GM13977 (cell line): Measurements from ENCODE around the gene OR51M1.
"Not testable (repeated sequence)": the region's sequence is repeated elsewhere in the genome, so short reads cannot be mapped to it uniquely, and the experiment has no call there.

Source experiments
- DNase-seq: peaks from one replicate; pipeline ENCODE4 v3.0.0; 2012; ENCODE audit warnings: low spot score
- in situ Hi-C: fragments of 300-500 bp; cut with MboI; formaldehyde crosslinking; loops from one replicate; pipeline ENCODE4 v1.12.0; 2022; ENCODE audit warnings: low sequenced_read_pairs, low pct_unique_long_range_greater_than_20kb, mixed read lengths, inconsistent platforms; ENCODE audit not compliant: unreplicated experiment
- TF ChIP-seq, protein P1 (sequence below): IDR thresholded peaks from 2 replicates; pipeline ENCODE4 v1.5.1; 2012; ENCODE audit warnings: mild to moderate bottlenecking, control low read depth; ENCODE audit not compliant: insufficient read depth; ENCODE audit errors: extremely low read depth, missing control alignments

The OR51M1 gene

DNA sequence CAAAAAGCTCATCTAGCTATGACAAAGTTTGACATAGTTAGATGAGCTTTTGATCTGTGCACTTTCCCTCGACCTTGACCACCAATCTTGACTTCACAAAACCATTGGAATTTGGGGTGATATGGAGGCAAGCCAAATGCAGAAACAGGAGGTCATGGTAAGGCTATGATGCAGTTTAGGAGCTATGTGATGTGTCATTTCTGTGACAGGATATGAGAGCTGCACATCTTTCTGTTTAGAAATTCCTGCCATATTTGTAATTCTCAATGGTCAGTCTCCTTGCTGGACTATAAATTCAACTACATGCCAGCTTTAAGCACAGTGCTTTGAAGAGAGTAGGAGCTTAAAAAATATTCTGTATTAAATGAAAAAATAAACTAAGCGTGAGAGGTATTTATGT lies 19.4 kb upstream of the OR51M1 start:
- TF ChIP-seq, protein P1, sequence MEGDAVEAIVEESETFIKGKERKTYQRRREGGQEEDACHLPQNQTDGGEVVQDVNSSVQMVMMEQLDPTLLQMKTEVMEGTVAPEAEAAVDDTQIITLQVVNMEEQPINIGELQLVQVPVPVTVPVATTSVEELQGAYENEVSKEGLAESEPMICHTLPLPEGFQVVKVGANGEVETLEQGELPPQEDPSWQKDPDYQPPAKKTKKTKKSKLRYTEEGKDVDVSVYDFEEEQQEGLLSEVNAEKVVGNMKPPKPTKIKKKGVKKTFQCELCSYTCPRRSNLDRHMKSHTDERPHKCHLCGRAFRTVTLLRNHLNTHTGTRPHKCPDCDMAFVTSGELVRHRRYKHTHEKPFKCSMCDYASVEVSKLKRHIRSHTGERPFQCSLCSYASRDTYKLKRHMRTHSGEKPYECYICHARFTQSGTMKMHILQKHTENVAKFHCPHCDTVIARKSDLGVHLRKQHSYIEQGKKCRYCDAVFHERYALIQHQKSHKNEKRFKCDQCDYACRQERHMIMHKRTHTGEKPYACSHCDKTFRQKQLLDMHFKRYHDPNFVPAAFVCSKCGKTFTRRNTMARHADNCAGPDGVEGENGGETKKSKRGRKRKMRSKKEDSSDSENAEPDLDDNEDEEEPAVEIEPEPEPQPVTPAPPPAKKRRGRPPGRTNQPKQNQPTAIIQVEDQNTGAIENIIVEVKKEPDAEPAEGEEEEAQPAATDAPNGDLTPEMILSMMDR, result no peak
- in situ Hi-C loops, result no loop called here
- DNase-seq, result no peak

DNA sequence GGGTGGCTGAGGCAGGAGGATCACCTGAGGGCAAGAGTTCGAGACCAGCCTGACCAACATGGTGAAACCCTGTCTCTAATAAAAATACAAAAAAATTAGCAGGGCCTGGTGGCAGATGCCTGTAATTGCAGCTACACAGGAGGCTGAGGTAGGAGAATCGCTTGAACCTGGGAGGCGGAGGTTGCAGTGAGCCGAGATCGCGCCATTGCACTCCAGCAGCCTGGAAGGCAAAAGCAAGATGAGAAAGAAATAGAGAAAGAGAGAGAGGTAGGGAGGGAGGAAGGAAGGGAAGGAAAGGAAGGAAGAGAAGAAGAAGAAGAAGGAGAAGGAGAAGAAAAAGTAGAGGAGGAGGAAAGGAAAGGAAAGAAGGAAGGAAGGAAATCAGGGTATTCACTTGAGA lies 17.2 kb upstream of the OR51M1 start:
- in situ Hi-C loops, result not testable (repeated sequence)

DNA sequence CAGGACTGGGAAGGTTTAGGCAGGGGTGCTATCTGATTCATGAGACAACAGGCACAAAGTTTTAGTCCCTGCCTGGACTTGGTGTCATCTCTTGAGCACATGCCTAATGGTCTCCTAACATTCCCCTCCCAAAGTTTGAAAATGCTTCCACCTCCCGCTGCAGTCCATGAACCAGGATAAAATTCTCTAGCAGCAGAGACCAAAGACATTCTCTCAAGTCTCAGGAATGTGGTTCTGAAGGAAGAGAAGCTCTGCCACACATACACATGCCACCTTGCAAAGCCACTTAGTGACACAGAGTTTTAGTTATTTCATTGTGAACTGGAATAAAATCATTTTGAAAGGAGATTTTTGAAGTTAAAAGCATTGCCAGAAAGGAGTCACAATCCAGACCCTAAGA lies 16.8 kb upstream of the OR51M1 start:
- in situ Hi-C loops, result no loop called here
- DNase-seq, result no peak

More for the DNA sequence above, 17.2 kb upstream of the OR51M1 start:
- not testable (repeated sequence) for DNase-seq

DNA sequence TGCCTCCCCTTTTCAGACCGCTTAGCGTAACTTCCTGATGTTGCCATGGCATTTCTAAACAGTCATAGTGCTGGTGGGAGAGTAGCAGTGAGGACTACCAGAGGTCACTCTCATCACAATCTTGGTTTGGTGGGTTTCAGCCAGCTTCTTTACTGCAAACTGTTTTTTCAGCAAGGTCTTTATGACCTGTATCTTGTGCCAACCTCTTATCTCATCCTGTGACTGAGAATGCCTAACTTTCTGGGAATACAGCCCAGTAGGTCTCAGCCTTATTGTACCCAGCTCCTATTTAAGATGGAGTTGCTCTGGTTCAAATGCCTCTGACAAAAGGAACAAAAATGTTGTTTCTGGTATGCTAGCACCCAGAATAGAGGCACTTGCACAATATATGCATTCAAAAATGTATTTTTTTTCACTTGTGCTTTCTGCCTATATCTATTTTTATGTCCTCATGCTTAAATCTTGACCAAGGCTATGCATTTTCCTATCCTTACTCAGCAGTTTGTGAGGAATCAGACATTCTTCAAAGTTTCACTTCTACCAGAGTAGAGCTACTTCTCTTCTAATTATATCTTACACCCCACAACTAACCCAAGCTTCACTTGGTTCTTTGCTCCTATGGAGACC lies 16.1 kb upstream of the OR51M1 start:
- TF ChIP-seq, protein P1, result no peak
- no peak for DNase-seq
- in situ Hi-C loops, result no loop called here

More for the DNA sequence above, 16.8 kb upstream of the OR51M1 start:
- TF ChIP-seq, protein P1, result no peak

DNA sequence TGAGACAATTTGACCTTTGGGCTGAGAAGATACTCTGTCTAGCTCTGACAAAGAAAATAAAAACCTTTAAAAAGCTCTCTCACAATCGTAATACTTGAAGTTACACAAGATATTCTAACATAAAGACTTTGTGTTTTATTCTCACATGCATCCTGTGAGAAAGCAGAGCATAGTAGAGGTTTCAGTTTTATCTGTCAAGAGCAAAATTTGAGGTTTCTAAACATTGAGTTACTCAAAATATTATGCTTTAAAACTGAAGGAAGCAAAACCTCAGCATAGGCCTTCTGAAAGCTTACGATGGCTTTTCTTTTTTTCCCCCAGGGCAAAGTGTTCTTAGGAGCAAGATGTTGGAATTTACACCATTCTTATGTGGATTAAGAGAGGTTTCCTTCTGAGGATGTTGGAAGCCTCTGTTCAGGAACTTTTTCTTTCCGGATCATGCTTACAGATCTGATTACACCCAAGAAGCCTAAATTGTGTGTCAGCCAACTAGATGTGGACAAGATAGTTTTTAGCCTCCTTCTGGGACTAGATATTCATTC lies 15.0 kb upstream of the OR51M1 start:
- in situ Hi-C loops, result no loop called here

DNA sequence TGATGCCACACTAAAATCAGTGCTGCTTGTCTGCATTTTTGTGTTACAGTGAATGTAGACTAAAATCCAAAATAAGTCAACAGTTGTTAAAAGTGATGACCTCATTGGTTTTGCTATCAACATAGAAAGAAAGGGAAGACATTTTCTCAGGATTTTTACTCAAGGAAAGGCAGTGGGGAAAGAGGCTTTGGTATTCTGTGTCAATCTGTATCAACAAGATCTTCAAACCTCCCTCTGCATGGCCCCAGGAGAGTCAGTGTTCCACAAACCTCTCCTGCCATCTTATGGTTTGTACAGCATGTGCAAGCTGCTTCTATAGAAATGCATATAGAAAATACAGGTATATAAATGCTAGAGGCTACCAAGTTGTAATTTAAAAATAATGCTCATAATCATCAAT lies 13.8 kb upstream of the OR51M1 start:
- in situ Hi-C loops, result loop anchor here (10.0 kb wide), 1 partner anchor 165 kb away; the partner anchor contains the start of gene OR51V1
- DNase-seq, result peak; percentile 14
- TF ChIP-seq, protein P1, result peak; percentile 50

More for the DNA sequence above, 15.0 kb upstream of the OR51M1 start:
- DNase-seq, result no peak
- TF ChIP-seq, protein P1, result no peak

DNA sequence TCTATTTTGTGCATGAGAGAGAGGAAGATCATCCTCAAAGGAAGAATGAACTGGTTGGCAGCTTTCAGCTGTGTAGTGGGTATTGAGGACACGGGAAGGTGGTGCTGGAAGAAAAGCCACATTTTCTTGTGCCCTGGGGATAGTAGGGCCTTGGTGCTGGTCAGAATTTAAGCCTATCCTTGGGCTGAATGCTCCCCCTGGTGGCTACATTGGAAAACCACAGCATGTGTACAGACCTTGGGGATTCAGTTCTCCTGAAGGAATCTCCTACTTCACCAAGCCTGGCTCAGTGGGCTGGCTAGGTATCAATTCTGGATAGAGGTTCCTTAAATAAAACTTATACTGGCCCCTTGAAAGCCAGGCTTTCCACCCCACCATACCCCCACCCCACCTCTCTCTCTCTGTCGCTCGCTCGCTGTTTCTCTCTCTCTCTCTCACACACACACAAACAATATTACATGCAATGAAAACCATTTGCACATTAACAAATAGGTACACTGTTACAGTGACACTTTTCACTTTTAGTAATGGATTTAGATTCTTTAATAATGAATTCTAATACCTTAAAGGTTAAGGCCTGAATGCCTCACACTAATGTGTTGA lies 2.8 kb upstream of the OR51M1 start:
- in situ Hi-C loops, result loop anchor here (25.0 kb wide), 1 partner anchor 269 kb away; no protein-coding TSS in a partner anchor

More for the DNA sequence above, 2.8 kb upstream of the OR51M1 start:
- DNase-seq, result peak; percentile 50
- TF ChIP-seq, protein P1, result peak; percentile 75
